ENCODE data around the gene FDX2. TPM values are rescaled to one million over a fixed set of nuclear protein-coding genes. Genes with fewer than 3 reads are reported as not detected.

FDX2 gene
- total RNA-seq, 4 donors from 2014 or later = 6.1 to 28.9 (median 8.4) TPM; not detected in 1

DNA sequence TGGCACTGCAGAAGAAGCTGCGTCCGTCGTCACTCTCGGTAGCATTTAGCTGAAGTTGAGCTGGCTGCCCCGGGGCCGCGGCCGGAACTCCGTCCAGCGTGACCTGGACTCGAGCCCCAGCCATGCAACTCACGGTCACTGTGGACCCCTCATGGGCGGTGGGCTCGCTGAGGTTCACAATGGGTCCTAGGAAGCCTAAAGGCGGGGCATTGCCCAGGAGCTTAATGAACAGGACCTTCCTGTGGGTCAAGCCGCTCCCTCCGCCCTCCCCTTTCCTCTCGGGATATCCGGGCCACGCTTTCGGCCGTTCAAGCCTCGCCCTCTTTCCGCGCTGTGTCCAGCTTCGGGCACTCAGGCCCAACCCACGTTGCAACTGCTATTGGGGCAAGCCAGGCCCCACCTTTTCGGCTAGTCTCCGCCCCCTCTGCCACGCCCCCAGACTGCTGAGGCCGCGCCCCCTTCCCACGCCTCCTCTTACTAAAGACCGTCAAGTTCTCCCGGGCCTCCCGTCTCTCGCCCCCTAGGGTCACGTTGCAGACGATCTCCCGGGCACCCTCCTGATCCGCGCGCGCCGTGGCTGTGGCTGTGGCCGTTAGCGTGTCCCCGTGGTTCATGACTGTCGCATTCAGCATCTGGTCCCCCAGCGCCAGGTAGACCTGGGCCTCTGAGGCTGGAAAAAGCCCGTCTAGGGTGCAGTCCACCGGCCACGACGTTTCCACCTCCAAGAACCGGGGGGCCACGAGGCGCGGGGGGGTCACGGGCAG, 19.0 kb upstream of the FDX2 start:
- TF ChIP-seq POLR2A (IDR thresholded peaks at IDR 0.05) (peak; percentile 84), POLR2AphosphoS5 (IDR thresholded peaks at IDR 0.05) (peak; percentile 69 to 92 (median 89)), EP300 (IDR thresholded peaks at IDR 0.05; ENCODE audit: low read depth) (no peak)
- TF ChIP-seq, protein P1, sequence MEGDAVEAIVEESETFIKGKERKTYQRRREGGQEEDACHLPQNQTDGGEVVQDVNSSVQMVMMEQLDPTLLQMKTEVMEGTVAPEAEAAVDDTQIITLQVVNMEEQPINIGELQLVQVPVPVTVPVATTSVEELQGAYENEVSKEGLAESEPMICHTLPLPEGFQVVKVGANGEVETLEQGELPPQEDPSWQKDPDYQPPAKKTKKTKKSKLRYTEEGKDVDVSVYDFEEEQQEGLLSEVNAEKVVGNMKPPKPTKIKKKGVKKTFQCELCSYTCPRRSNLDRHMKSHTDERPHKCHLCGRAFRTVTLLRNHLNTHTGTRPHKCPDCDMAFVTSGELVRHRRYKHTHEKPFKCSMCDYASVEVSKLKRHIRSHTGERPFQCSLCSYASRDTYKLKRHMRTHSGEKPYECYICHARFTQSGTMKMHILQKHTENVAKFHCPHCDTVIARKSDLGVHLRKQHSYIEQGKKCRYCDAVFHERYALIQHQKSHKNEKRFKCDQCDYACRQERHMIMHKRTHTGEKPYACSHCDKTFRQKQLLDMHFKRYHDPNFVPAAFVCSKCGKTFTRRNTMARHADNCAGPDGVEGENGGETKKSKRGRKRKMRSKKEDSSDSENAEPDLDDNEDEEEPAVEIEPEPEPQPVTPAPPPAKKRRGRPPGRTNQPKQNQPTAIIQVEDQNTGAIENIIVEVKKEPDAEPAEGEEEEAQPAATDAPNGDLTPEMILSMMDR (IDR thresholded peaks at IDR 0.05) = peak in 3 of 5 experiments; percentile 4 to 29 (median 17)
- peak overlapping the region; percentile 45 to 89 (median 72) for H3K4me3 ChIP-seq
- H3K4me1 ChIP-seq = peaks cover 0 to 31% (median 18%) of the 10 kb centered on the region in 4 donors
- DNase-seq = peak; percentile 97
- in situ Hi-C loops (cut with MboI; ENCODE audit: low pct_ligation_motif_present in 1 of 4, low pct_unique_long_range_greater_than_20kb in 1 of 4, low sequenced_read_pairs in 3 of 4) = no loop called here
- no peaks in the 10 kb centered on the region for H3K36me3 ChIP-seq
- H3K9me3 ChIP-seq = no peaks in the 10 kb centered on the region
- H3K27me3 ChIP-seq = no peaks in the 10 kb centered on the region
- peak overlapping the region; percentile 90 to 95 (median 91) for H3K27ac ChIP-seq
- intact Hi-C loops (cut with DNase I; ENCODE audit: low total_unique reads) = no loop called here
- 38% methylated on average over 28 of the region's 59 CpGs; no CpG with 5 or more reads in 1 of the 2 donors for WGBS, 2 donors (ENCODE audit: low coverage in 1 of 2)

DNA sequence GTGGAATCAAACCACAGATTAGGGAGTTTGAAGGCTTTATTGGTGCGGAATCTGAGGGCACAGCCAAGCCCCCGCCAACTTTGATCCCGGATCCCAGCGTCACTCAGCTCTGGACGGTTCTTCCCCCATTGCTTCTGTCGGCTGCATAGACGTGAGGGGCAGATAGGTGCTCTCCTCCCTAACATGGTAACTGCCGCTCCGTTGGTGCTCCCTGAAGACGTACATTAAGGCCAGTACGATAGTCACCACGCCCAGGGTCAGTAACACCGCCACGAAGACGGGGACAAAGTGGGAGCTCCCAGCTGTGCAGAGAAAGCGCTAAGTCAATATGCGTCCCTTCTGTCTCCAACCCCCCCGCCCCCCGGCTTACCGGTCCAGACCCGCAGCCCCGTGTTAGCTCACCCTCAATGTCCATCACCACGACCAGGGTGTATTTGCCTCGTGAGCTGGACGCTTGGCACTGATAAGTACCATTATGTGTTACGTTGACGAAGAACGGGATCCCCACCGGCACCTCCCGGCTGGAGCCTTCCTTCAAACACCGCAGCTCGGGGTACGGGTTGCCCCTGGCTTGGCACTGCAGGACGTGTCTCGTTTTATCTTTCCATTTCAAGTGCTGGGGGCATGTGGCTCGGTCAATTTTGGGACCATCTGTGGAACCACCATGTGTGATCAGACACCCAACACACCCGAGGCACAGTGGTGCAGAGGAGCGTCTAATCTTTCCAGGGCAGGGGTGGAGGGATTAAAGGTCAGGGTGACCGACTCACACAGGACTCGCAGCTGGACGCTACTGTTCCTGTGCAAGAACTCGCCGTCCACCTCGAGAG, 18.2 kb upstream of the FDX2 start:
- DNase-seq = peak; percentile 32

DNA sequence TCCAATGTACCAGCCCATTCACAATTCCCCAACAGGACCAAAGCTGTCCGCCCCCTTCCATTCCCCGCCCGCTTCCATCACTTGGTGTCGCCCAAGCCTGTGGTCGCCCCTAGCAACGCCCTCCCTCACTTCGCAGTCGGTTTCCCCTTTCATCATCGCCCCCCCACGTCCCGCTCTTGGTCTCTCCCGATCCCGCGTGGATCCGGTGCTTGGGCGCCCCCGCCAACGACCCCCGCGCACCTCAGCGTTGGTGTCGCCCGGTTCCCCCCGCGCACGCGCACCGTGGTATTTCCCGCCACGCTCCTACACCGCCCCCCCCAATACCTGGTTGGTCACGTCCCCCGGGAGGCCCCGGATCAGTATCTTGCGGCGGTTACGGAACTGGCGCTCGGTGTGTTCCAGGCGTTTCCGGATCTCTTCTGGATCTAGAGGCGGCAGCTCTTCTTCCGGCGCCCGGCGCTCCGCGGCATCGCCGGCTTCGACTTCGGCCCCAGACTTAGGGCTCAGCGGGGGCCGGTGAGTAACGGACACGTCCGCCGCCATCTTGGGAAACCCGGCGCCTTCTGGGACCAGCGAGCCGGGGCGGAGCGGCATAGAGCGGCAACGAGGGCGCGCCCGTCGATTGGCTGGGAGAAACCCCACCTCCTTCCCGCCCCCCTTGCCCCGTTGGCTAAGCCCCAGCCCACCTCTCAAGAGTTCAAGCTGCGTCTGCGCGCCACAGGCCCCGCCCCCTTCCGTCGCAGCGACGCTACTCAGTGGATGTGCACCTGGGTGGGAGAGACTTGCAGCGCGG, 17.3 kb upstream of the FDX2 start, which contains the start of gene RAVER1:
Gene RAVER1, minus strand, starts transcription at position 565 of the 793 bp plus-strand sequence. Its CDS starts 22 bp downstream, at position 543.
- Histone ChIP-seq H3K9me3 (no peaks in the 10 kb centered on the region), H3K27me3 (no peaks in the 10 kb centered on the region), H3K27ac (peak within 1 kb of the TSS; percentile 90 to 95 (median 91)), H3K4me3 (peak within 1 kb of the TSS; percentile 66 to 89 (median 74)), H3K4me1 (peaks cover 0 to 31% (median 18%) of the 10 kb centered on the region in 4 donors), H3K36me3 (peaks cover 0 to 13% (median 7%) of the 10 kb centered on the region in 4 donors)
- peak; percentile 99 for DNase-seq
- 1% methylated on average over 35 of the region's 82 CpGs; no CpG with 5 or more reads in 1 of the 2 donors for WGBS, 2 donors (ENCODE audit: low coverage in 1 of 2)
- intact Hi-C loops (cut with DNase I; ENCODE audit: low total_unique reads) = no loop called here
- peak; percentile 81 to 90 (median 90) for TF ChIP-seq POLR2AphosphoS5 (IDR thresholded peaks at IDR 0.05)
- TF ChIP-seq POLR2A (IDR thresholded peaks at IDR 0.05) = peak; percentile 74
- TF ChIP-seq EP300 (IDR thresholded peaks at IDR 0.05; ENCODE audit: low read depth) = no peak
- TF ChIP-seq, protein P1 (IDR thresholded peaks at IDR 0.05) = no peak
- in situ Hi-C loops (cut with MboI; ENCODE audit: low pct_ligation_motif_present in 1 of 4, low pct_unique_long_range_greater_than_20kb in 1 of 4, low sequenced_read_pairs in 3 of 4) = no loop called here

More for the DNA sequence above, 18.2 kb upstream of the FDX2 start:
- Histone ChIP-seq H3K4me1 (peaks cover 0 to 31% (median 18%) of the 10 kb centered on the region in 4 donors), H3K36me3 (peaks cover 0 to 6% (median under 1%) of the 10 kb centered on the region in 4 donors), H3K4me3 (peak overlapping the region; percentile 45 to 89 (median 72)), H3K27me3 (no peaks in the 10 kb centered on the region), H3K27ac (peak overlapping the region; percentile 90 to 95 (median 91)), H3K9me3 (no peaks in the 10 kb centered on the region)
- in situ Hi-C loops (cut with MboI; ENCODE audit: low pct_ligation_motif_present in 1 of 4, low pct_unique_long_range_greater_than_20kb in 1 of 4, low sequenced_read_pairs in 3 of 4) = no loop called here
- 18% methylated on average over 43 of the region's 44 CpGs; no CpG with 5 or more reads in 1 of the 2 donors for WGBS, 2 donors (ENCODE audit: low coverage in 1 of 2)
- TF ChIP-seq, protein P1 (IDR thresholded peaks at IDR 0.05) = no peak
- TF ChIP-seq EP300 (IDR thresholded peaks at IDR 0.05; ENCODE audit: low read depth) = no peak
- no peak for TF ChIP-seq POLR2A (IDR thresholded peaks at IDR 0.05)
- no peak for TF ChIP-seq POLR2AphosphoS5 (IDR thresholded peaks at IDR 0.05)
- intact Hi-C loops (cut with DNase I; ENCODE audit: low total_unique reads) = no loop called here
